GM18873 (cell line): ENCODE data around the gene TM4SF4.

Experiments used
- ATAC-seq: cut with Tn5 transposase; IDR thresholded peaks from one replicate; pipeline ENCODE4 v1.9.1; 2021; ENCODE audit warnings: mild to moderate bottlenecking, moderate library complexity, moderate number of reproducible peaks; ENCODE audit not compliant: unreplicated experiment, low FRiP score

Gene TM4SF4

DNA sequence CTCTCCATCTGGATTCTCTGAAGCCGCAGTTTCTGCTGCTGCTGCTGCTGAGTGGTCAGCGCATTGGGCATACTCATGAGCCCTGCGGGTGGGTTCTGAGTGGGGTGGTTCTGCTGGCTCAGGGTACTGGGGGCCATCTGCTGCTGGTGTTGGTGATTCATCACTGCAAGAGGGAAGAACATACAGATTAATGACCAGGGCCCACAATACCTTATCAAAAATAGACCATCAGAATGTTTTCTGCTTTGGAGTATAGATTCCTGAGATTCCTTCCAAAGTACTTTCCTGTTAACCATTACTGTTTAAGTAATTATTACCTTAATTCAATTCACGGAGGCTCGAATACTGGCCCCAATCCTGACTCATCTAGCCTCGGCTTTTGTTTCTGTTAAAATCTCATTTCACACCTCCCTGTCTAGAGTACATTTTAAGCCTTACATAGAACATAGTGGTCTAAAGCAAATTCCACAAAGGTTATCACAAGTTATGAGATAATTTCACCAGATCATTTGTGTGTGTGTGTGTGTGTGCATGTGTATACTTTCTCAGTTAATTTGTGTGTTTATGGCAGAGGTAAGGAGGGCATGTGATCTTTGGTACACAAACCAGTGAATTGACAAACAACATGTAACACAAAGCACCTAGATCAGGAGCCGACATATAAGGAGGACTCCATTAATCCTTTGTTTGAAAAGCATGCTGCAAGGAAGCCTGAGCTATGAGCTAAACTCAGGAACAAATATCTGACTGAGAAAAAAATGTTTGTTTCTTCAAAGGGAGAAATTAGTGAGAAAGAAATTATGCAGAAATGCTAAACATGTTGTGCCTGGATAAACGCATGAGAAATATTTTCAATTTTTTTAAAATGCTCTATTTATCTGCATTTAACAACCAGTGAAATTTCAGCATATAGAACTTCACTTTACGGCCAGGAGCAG is 68.1 kb downstream of the TM4SF4 start:
- ATAC-seq, result no peak

DNA sequence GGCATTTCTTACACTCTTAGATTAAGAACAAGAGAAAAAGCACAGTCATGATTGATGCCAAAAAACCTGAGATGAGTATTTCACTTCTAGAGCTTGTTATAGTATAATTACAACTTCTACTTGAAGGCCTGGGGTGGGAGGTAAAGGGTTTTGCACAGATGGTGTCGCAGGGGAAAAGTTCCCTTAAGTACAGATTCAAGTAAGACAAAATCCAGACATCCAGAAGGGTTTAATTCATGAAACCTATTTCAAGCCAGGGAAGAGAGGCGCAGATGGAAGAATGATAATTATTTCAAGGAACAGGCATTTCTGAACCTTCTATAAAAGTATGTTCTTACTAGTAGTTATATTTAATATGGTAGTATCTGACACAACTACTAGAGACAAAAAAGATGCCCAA is 70.6 kb downstream of the TM4SF4 start:
- ATAC-seq, result no peak

DNA sequence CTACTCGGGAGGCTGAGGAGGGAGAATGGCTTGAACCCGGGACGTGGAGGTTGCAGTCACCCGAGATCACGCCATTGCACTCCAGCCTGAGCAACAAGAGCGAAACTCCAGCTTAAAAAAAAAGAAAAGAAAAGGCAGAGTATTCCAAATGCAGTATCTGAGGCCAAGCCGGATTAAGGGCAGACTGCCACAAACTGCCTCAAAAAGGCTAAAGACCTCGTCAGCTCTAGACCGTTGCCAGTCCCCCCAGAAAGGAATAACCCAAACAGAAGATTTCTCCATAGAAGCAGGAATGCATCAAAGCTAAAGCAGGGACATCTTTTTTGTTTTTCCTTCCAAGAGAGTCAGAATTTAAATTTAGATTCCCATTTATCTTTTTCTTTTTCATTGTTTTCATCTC is 72.9 kb downstream of the TM4SF4 start:
- no peak for ATAC-seq

DNA sequence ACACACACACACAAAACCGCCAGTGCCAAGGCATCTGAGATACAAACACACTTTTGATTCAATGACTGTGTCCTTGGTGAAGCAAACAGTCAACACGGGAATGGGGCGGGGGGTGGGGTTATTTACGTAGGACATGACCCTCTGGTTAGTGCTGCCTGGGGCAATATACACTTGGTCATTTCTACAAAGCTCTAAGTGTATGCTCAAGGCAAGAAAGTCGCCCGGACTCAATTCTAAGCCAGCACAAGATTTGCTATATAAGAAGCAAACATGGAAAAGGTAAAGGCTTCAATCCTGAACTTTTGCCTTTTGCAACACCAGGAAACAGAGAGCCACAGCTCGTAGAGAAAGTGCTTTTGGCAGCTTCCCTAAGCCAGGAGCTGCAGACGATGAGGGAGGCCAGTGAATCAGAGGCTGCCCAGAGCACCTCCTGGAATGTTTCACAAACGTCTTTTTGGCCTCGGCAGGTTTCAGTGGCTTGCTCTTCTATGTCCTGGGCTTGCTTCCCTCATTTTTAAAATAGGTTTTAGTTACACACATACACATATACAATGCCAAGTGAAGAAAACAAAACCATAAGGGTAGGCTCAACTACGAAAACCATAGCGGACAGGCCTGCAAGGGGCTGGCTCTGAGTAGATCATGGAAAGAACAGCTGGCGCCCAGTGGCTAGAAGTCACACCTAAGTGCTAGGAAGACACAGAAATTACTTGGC is 73.6 kb downstream of the TM4SF4 start:
- ATAC-seq, result no peak

DNA sequence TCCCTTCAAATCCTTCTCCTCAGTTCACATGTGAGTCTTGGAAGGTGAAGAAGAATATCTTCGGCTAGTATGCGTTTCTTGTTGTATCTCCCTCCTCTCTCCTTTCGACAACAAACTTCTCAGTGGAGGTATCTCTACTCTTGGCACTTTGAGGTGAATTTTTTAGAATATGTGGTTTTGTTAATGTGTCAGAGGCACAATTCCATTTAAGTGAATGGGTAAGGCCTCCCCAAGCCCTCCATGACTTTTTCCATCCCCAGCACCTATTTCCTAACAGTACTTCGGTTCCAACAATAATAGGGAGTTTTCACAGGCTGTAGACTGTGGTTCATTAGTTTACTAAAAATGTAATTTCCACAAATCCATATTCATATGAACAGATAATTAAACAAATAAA is 74.2 kb downstream of the TM4SF4 start:
- ATAC-seq, result no peak

DNA sequence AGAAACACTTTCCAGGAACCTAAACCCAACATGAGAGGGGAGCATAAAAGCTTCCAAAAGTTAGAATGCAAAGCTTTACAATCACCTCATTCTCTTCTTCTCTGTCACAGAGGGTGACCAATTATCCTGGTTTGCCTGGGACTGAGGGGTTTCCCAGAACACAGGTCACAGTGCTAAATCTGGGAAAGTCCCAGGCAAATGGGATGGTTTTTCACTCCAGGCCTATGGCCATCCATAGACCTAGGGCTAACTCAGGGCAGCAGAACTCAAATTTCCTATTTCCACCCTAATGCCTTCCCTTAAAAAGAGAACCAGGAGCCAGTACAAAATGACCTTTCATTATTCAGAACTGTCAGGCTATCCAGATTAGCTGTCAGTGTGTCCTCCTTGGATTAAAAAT is 77.0 kb downstream of the TM4SF4 start:
- no peak for ATAC-seq

DNA sequence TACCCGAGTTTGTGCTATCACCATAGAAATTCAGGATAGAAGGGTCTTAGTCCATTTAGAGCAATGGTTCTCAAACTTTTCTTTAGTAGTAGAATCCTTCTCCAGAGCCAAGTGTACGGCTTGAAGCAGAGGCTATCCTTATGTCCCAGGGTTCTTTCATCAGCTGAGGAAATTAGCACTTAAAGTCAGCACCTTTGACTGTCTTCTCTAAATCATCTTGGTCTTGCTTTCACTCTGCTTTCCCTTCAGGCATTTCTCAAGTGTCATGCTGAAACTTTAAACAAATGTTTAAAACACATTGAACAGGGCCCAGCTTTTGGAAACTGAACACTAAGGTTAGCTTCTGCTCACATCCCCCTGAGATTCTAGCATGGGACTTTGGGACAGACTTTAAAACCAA is 78.2 kb downstream of the TM4SF4 start:
- no peak for ATAC-seq
